ENCODE results near the gene PLAGL1. TPM values are rescaled to one million over a fixed set of nuclear protein-coding genes. Genes with fewer than 3 reads are reported as not detected.
"Not testable (repeated sequence)": the region's sequence is repeated elsewhere in the genome, so short reads cannot be mapped to it uniquely, and the experiment has no call there.

The PLAGL1 gene
- total RNA-seq, 2 experiments from 2014 or later: 13.4 to 16.3 TPM

GRCh38 chr6:143941852-143942627, 66.0 kb downstream of the PLAGL1 start:
- ChIA-PET CTCF (interaction anchor here (0.8 to 7.6 kb wide), 16 partner anchors 9 to 366 kb away, joined by 3 to 121 read pairs (median 4); partner anchors contain the start of gene PLAGL1), POLR2A (no interaction called here)
- Mint-ChIP-seq H3K9me3 (peaks cover under 1% of the 10 kb centered on the region), H3K4me3 (no peak overlapping the region), H3K27me3 (peaks cover 2% of the 10 kb centered on the region), H3K27ac (no peak overlapping the region), H3K36me3 (peaks cover under 1% of the 10 kb centered on the region), H3K4me1 (ENCODE audit: low read depth) (peaks cover 2% of the 10 kb centered on the region)
- intact Hi-C loops (cut with micrococcal nuclease): loop anchor here (1.0 to 2.0 kb wide), 3 partner anchors 94 to 153 kb away; partner anchors contain the start of gene SF3B5
- peak; percentile 72 for DNase-seq

GRCh38 chr6:143940011-143940597, 68.0 kb downstream of the PLAGL1 start:
- H3K9me3 Mint-ChIP-seq: no peaks in the 10 kb centered on the region
- POLR2A ChIA-PET: interaction anchor here (0.5 kb wide), 1 partner anchor 66 kb away, joined by 5 read pairs; no protein-coding TSS in a partner anchor
- H3K36me3 Mint-ChIP-seq: no peaks in the 10 kb centered on the region
- intact Hi-C loops (cut with micrococcal nuclease): loop anchor here (1.0 to 2.0 kb wide), 4 partner anchors 73 to 365 kb away; partner anchors contain the start of gene SF3B5
- H3K27ac Mint-ChIP-seq: no peak overlapping the region
- DNase-seq: peak; percentile 70
- H3K27me3 Mint-ChIP-seq: peaks cover 2% of the 10 kb centered on the region
- H3K4me3 Mint-ChIP-seq: no peak overlapping the region
- CTCF ChIA-PET: interaction anchor here (0.6 to 7.6 kb wide), 43 partner anchors 8 to 698 kb away, joined by 3 to 121 read pairs (median 3); partner anchors contain the start of gene LTV1
- peaks cover 2% of the 10 kb centered on the region for H3K4me1 Mint-ChIP-seq (ENCODE audit: low read depth)

GRCh38 chr6:143939364-143939763, 68.7 kb downstream of the PLAGL1 start:
- Mint-ChIP-seq H3K36me3 (no peaks in the 10 kb centered on the region), H3K9me3 (no peaks in the 10 kb centered on the region), H3K27me3 (peaks cover 2% of the 10 kb centered on the region), H3K4me1 (ENCODE audit: low read depth) (peaks cover 2% of the 10 kb centered on the region), H3K4me3 (no peak overlapping the region), H3K27ac (no peak overlapping the region)
- CTCF ChIA-PET: interaction anchor here (0.5 to 7.6 kb wide), 23 partner anchors 8 to 1086 kb away, joined by 3 to 121 read pairs (median 5); partner anchors contain the start of gene LTV1
- POLR2A ChIA-PET: no interaction called here
- intact Hi-C loops (cut with micrococcal nuclease): no loop called here
- no peak for DNase-seq

DNA sequence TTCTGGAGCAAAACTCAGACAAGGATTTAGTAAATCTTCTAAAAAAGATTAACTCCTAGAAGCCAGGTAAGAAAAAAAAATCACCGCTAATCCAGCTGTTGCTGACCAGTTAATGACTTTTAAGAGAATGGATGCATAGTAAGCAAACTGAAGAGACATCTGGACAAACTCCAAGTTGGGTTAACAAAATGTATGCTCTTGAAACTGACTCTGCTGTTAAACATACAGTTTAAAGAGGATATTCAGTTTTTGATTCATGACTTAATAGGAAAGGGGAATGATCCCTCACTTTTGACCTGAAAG, 70.4 kb downstream of the PLAGL1 start:
- DNase-seq: no peak
- CTCF ChIA-PET: interaction anchor here (0.6 kb wide), 1 partner anchor 78 kb away, joined by 3 read pairs; no protein-coding TSS in a partner anchor
- no peak overlapping the region for H3K4me3 Mint-ChIP-seq
- peaks cover 2% of the 10 kb centered on the region for H3K4me1 Mint-ChIP-seq (ENCODE audit: low read depth)
- intact Hi-C loops (cut with micrococcal nuclease): no loop called here
- peaks cover 2% of the 10 kb centered on the region for H3K27me3 Mint-ChIP-seq
- H3K27ac Mint-ChIP-seq: no peak overlapping the region
- peaks cover 2% of the 10 kb centered on the region for H3K36me3 Mint-ChIP-seq
- H3K9me3 Mint-ChIP-seq: peaks cover under 1% of the 10 kb centered on the region
- POLR2A ChIA-PET: no interaction called here

DNA sequence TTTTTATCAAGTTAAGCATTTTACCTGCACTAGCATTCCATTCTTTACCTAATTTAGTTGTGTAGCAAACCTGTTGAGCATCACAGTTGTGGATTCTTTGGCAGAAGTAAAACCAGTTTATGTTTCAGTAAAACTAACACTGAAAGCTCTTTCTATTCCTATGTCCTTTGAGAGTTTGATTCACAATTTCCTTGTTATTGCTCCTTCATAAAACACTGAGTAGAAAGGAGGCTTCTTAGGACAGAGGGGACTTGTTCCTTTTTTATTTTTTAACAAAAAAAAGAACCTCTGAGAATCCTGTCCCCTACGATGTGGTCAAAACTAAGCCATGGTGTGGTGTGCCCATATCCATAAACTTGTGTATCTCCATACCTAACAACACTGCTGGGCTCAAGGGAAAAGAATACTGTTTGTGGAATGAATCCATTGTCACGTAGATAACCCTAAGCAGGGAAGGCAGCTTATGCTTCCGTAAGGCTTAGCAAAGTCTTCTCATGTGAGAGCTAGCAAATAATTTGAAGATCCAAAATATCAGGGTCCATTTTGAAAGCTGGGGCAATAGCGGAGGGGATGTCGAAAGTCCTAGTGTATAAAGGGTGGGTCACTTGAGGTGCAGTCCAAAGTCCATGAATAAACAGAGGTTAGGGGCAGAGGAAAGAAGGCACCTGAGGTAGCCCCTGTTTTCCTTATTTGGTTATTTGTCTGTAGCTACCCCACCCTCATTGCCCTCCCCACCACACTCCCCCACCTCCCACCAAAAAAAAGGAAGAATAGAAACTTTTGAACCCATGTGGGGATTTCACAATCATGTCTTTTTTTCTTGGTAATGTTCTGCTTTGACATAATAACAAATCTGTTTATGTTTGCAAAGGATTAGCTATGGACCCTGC, 71.0 kb downstream of the PLAGL1 start:
- no peak overlapping the region for H3K27ac Mint-ChIP-seq
- H3K36me3 Mint-ChIP-seq: peaks cover 6% of the 10 kb centered on the region
- intact Hi-C loops (cut with micrococcal nuclease): no loop called here
- H3K9me3 Mint-ChIP-seq: peaks cover 4% of the 10 kb centered on the region
- ChIA-PET CTCF (interaction anchor here (0.6 to 1.1 kb wide), 2 partner anchors 78 to 362 kb away, joined by 3 read pairs; no protein-coding TSS in a partner anchor), POLR2A (no interaction called here)
- peaks cover 2% of the 10 kb centered on the region for H3K27me3 Mint-ChIP-seq
- DNase-seq: no peak
- peaks cover 2% of the 10 kb centered on the region for H3K4me1 Mint-ChIP-seq (ENCODE audit: low read depth)
- H3K4me3 Mint-ChIP-seq: no peak overlapping the region

DNA sequence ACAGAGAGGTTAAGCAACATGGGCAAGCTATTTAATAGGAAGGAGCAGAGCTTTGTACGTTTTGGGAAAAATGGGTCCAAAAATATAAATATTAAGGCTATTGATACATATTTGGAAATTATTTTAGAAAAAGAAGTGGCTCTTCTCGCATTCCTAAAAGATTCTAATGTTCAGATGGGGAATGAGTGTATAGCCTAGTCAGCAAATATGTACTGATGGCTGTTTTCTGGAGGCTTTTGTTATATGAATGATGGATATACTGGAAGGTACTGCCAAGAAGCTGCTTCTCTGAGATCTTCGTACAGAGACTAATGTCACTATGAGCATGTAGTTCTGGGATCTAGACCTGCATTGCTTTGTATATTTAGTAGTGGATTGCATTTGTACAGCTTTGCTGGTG, 71.7 kb downstream of the PLAGL1 start:
- Mint-ChIP-seq H3K9me3 (peaks cover 8% of the 10 kb centered on the region), H3K4me1 (ENCODE audit: low read depth) (peaks cover 2% of the 10 kb centered on the region), H3K27ac (no peak overlapping the region), H3K36me3 (peaks cover 8% of the 10 kb centered on the region), H3K4me3 (no peak overlapping the region), H3K27me3 (peaks cover 2% of the 10 kb centered on the region)
- CTCF ChIA-PET: interaction anchor here (1.1 kb wide), 1 partner anchor 361 kb away, joined by 3 read pairs; no protein-coding TSS in a partner anchor
- intact Hi-C loops (cut with micrococcal nuclease): no loop called here
- DNase-seq: no peak
- POLR2A ChIA-PET: no interaction called here

DNA sequence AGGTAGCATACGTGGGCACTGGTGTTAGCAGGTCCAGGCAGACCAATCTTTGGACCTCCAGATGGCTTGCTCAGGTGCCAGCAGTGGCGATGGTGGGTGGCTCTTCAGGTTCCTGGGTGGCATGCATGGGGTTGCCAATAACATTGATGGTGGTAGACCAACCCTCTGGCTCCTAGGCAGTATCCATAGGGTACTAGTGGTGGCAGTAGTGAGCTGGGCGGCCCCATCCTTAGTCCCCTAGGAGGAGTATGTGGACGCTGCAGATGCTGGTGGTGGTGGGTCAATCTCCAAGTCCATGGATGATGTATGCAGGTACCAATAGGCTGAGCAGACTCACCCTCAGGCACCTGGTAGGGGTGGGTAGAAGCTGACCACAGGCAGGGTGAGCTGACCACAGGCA, 73.2 kb downstream of the PLAGL1 start:
- ChIA-PET CTCF (interaction anchor here (0.6 kb wide), 1 partner anchor 746 kb away, joined by 3 read pairs; no protein-coding TSS in a partner anchor), POLR2A (no interaction called here)
- H3K4me1 Mint-ChIP-seq (ENCODE audit: low read depth): no peaks in the 10 kb centered on the region
- intact Hi-C loops (cut with micrococcal nuclease): no loop called here
- H3K27ac Mint-ChIP-seq: no peak overlapping the region
- H3K4me3 Mint-ChIP-seq: no peak overlapping the region
- H3K9me3 Mint-ChIP-seq: peaks cover 12% of the 10 kb centered on the region
- peaks cover 10% of the 10 kb centered on the region for H3K36me3 Mint-ChIP-seq
- peaks cover under 1% of the 10 kb centered on the region for H3K27me3 Mint-ChIP-seq
- DNase-seq: no peak

DNA sequence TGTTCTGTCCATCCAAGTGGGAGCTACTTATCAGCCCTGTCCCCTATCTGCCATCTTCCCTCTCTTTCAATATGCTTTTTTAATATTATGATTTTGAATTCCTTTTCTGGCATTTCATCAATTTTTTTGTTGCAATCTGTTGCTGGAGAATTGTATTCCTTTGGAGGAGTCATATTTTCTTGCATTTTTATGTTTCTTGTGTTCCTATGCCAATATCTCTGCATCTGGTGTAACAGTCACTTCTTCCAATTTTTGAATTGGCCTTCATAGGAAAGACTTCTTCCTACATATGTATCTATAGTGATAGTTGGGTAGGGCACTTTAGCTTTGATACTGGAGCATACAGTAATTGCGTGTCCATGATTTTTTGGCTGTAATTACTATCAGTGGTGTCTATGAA, 73.7 kb downstream of the PLAGL1 start:
- peaks cover 12% of the 10 kb centered on the region for H3K9me3 Mint-ChIP-seq
- no peaks in the 10 kb centered on the region for H3K27me3 Mint-ChIP-seq
- intact Hi-C loops (cut with micrococcal nuclease): no loop called here
- H3K4me3 Mint-ChIP-seq: no peak overlapping the region
- H3K4me1 Mint-ChIP-seq (ENCODE audit: low read depth): no peaks in the 10 kb centered on the region
- no peak for DNase-seq
- CTCF ChIA-PET: no interaction called here
- POLR2A ChIA-PET: no interaction called here
- peaks cover 10% of the 10 kb centered on the region for H3K36me3 Mint-ChIP-seq
- no peak overlapping the region for H3K27ac Mint-ChIP-seq

DNA sequence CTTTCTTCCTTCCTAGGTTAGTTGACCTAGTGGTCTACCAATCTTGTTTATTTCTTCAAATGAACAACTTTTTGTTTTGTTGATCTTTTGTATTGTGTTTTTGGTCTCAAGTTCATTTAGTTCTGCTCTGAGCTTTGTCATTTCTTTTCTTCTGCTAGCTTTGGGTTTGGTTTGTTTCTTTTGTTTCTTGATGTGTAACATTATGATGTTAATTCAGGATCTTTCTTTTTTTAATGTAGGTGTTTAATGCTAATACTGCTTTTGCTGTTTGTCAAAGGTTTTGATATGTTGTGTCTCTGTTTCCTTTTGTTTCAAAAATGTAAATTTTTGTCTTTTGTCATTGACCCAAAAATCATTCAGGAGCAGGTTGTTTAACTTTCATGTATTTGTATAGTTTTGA, 78.1 kb downstream of the PLAGL1 start:
- peaks cover 12% of the 10 kb centered on the region for H3K9me3 Mint-ChIP-seq
- H3K4me1 Mint-ChIP-seq (ENCODE audit: low read depth): no peaks in the 10 kb centered on the region
- ChIA-PET POLR2A (no interaction called here), CTCF (no interaction called here)
- H3K27ac Mint-ChIP-seq: no peak overlapping the region
- intact Hi-C loops (cut with micrococcal nuclease): no loop called here
- peaks cover 10% of the 10 kb centered on the region for H3K36me3 Mint-ChIP-seq
- peaks cover 1% of the 10 kb centered on the region for H3K27me3 Mint-ChIP-seq
- H3K4me3 Mint-ChIP-seq: no peak overlapping the region
- no peak for DNase-seq

DNA sequence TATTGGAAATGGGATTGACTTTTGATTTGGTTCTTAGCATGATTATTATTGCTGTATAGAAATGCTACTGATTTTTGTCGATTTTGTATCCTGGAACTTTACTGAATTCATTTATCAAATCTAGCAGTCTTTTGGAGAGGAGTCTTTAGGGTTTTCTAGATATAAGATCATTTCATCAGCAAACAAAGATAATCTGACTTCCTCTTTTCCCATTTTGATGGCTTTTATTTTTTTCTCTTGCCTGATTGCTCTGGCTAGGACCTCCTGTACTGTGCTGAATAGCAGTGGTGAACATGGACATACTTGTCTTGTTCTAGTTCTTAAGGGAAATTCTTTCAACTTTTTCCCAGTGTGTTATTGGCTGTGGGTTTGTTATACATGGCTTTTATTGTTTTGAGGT, 79.2 kb downstream of the PLAGL1 start:
- intact Hi-C loops (cut with micrococcal nuclease): no loop called here
- DNase-seq: no peak
- H3K36me3 Mint-ChIP-seq: peaks cover 10% of the 10 kb centered on the region
- ChIA-PET POLR2A (no interaction called here), CTCF (no interaction called here)
- H3K4me3 Mint-ChIP-seq: no peak overlapping the region
- H3K27me3 Mint-ChIP-seq: peaks cover 1% of the 10 kb centered on the region
- peaks cover 12% of the 10 kb centered on the region for H3K9me3 Mint-ChIP-seq
- H3K4me1 Mint-ChIP-seq (ENCODE audit: low read depth): no peaks in the 10 kb centered on the region
- H3K27ac Mint-ChIP-seq: no peak overlapping the region

GRCh38 chr6:143917026-143917425, 91.0 kb downstream of the PLAGL1 start:
- DNase-seq; H3K27me3 Mint-ChIP-seq; CTCF ChIA-PET; H3K4me3 Mint-ChIP-seq; POLR2A ChIA-PET; H3K4me1 Mint-ChIP-seq (ENCODE audit: low read depth); H3K27ac Mint-ChIP-seq; intact Hi-C loops (cut with micrococcal nuclease): not testable (repeated sequence)
- Mint-ChIP-seq H3K9me3 (peaks cover 31% of the 10 kb centered on the region), H3K36me3 (peaks cover 13% of the 10 kb centered on the region)

- Mint-ChIP-seq H3K27ac (no peak overlapping the region), H3K4me3 (no peak overlapping the region), H3K4me1 (ENCODE audit: low read depth) (no peaks in the 10 kb centered on the region), H3K9me3 (peaks cover 31% of the 10 kb centered on the region), H3K36me3 (peaks cover 17% of the 10 kb centered on the region), H3K27me3 (no peaks in the 10 kb centered on the region)
- intact Hi-C loops (cut with micrococcal nuclease): no loop called here
- CTCF ChIA-PET: interaction anchor here (1.3 kb wide), 1 partner anchor 337 kb away, joined by 3 read pairs; no protein-coding TSS in a partner anchor
- DNase-seq: no peak
- POLR2A ChIA-PET: no interaction called here
Observed at GRCh38 chr6:143912671-143913070, 95.4 kb downstream of the PLAGL1 start.

All from activated CD4-positive, alpha-beta memory T cell treated with anti-CD3 and anti-CD28 coated beads for 36 hours (primary cell).